ENCODE data around the gene FGFRL1.

The FGFRL1 gene

GRCh38 chr4:1014291-1015167, 3.1 kb downstream of the FGFRL1 start:
- no peak for DNase-seq (ENCODE audit: low read depth)
- TF ChIP-seq, protein P1, sequence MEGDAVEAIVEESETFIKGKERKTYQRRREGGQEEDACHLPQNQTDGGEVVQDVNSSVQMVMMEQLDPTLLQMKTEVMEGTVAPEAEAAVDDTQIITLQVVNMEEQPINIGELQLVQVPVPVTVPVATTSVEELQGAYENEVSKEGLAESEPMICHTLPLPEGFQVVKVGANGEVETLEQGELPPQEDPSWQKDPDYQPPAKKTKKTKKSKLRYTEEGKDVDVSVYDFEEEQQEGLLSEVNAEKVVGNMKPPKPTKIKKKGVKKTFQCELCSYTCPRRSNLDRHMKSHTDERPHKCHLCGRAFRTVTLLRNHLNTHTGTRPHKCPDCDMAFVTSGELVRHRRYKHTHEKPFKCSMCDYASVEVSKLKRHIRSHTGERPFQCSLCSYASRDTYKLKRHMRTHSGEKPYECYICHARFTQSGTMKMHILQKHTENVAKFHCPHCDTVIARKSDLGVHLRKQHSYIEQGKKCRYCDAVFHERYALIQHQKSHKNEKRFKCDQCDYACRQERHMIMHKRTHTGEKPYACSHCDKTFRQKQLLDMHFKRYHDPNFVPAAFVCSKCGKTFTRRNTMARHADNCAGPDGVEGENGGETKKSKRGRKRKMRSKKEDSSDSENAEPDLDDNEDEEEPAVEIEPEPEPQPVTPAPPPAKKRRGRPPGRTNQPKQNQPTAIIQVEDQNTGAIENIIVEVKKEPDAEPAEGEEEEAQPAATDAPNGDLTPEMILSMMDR (IDR thresholded peaks at IDR 0.05; ENCODE audit: low read depth, low read length, missing control alignments) = no peak
- no peak overlapping the region for H3K4me3 ChIP-seq (ENCODE audit: low read depth, low read length)

DNA sequence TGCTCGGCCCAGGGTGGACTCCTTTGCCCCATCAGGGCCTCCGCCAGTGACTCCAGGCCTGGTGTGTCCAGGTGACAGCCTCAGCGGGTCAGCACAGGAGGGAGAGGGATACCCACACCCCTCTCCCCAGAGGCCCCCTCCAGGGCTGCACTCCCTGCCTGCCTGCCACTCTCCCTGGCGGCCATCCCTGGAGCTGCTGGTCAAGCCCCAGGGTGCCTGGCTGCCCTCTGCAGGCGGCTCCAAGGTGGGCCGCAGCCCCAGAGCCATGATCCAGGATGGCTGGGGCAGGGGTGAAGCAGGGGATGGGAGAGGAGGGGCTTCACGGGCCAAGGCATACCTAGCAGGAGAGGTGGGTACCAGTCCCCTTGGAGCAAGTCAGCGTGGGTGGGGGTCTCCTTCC, 3.8 kb downstream of the FGFRL1 start:
- no peak for DNase-seq (ENCODE audit: low read depth)
- TF ChIP-seq, protein P1 (IDR thresholded peaks at IDR 0.05; ENCODE audit: low read depth, low read length, missing control alignments) = no peak
- H3K4me3 ChIP-seq (ENCODE audit: low read depth, low read length) = no peak overlapping the region

- TF ChIP-seq, protein P1 (IDR thresholded peaks at IDR 0.05; ENCODE audit: low read depth, low read length, missing control alignments) = no peak
- H3K4me3 ChIP-seq (ENCODE audit: low read depth, low read length) = no peak overlapping the region
- no peak for DNase-seq (ENCODE audit: low read depth)
Observed at GRCh38 chr4:1015746-1016145, 4.3 kb downstream of the FGFRL1 start.

DNA sequence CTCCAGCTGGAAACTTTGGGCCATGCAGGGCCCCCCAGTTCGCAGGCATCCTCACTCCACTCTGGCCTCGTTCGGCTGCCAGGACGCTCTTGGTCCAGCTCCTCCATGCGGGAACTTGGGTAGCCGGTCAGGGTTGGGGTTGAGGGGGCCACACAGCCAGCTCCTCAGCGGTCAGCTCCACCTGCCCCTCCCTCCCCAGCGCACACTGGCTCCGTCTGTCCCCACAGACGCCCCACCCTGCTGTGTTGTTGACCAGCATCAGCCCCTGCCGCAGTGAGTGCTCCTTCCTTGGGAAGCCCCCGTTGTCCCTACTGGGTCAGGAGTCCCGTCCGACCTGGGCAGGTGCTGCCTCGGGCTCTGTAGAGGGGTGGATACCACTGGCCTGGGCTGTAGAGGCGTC, 5.8 kb downstream of the FGFRL1 start:
- TF ChIP-seq, protein P1 (IDR thresholded peaks at IDR 0.05; ENCODE audit: low read depth, low read length, missing control alignments) = no peak
- no peak overlapping the region for H3K4me3 ChIP-seq (ENCODE audit: low read depth, low read length)
- no peak for DNase-seq (ENCODE audit: low read depth)

DNA sequence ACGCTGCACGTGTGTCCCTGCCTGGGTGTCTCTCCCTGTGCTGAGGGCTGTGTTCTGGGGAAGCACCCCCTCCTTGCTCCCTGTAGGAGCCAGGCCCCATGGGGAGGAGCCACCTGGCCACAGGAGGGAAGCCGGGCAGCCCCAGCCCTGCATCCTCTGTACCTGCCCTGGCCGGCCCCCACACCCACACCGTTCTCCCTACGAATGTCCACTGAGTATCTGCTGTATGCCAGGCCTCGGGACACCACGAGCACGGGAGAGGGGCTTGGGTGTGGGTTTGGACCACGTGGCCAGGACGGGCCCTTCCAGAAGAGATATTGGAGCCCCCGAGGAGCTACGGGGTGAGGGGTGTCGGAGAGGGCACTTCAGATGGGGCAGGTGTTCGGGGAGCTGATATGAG, 6.3 kb downstream of the FGFRL1 start:
- no peak for DNase-seq (ENCODE audit: low read depth)
- no peak overlapping the region for H3K4me3 ChIP-seq (ENCODE audit: low read depth, low read length)
- TF ChIP-seq, protein P1 (IDR thresholded peaks at IDR 0.05; ENCODE audit: low read depth, low read length, missing control alignments) = no peak

DNA sequence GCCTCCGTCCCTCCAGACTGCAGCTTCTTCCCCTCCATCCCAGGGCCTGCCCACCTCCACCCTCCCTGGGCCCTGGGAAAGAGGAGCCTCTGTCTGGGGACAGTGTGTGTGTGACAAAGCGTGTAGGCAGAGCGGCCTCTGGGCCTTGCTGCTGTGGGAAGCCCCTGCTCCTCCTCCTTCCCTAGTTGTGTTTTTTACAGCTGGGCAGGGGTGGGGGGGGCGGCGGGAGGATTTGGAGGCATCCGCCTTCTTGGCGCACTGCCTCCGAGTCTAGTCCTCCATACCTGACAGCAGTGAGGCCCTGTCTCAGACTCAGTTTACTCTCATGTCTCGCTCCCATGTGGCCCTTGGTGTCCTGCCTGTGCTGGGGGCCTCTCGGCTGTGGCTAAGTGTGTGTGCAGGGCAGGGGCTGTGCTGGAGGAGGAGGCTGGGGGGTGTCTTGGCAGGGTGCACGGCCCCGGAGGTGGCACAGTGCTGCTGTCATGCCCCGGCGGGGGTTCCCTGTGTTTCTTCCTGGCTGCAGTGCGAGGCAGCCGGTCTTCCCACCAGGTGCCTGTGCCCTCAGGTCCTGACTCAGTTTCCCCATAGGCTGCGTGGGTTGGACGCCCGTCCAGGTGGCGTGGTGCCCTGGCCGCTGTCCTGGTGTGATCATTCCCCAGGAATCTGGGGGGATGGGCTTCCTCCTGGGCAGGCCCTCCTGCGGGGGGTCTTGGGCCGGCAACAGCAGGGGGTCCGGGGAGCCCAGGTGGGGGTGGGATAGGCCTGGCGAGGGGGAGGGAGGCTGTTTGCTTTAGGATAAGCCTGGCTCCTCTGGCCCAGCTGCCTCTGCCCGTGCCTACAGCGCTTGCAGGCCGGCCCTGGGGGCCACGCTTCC, 7.0 kb downstream of the FGFRL1 start:
- no peak for DNase-seq (ENCODE audit: low read depth)
- TF ChIP-seq, protein P1 (IDR thresholded peaks at IDR 0.05; ENCODE audit: low read depth, low read length, missing control alignments) = no peak
- H3K4me3 ChIP-seq (ENCODE audit: low read depth, low read length) = no peak overlapping the region
